Thoracic aorta (tissue), 2 donors: ENCODE measurements around the gene C5AR2. TPM values are rescaled to one million over a fixed set of nuclear protein-coding genes. Genes with fewer than 3 reads are reported as not detected.

ENCODE experiments used
- ATAC-seq: fragments of 150-250 bp; one replicate; pipeline ENCODE4 v1.8.0; 2017; ENCODE audit warnings: low read depth; ENCODE audit not compliant: insufficient number of reproducible peaks, low FRiP score
- DNase-seq: peaks from one replicate; pipeline ENCODE4 v3.0.0-alpha.2; 2020; ENCODE audit warnings: low spot score
- H3K27ac ChIP-seq, 2 donors: fragments of 200-600 bp; sonication (generic); 1 replicate in 1 of 2; 2 replicates in 1 of 2; pipeline ENCODE4 v1.5.1; 2016; ENCODE audit warnings: mild to moderate bottlenecking in 2 of 2, moderate library complexity in 2 of 2
- H3K27me3 ChIP-seq: fragments of 200-600 bp; sonication (generic); replicated peaks from 2 replicates; pipeline ENCODE4 v1.6.0; 2016; ENCODE audit warnings: mild to moderate bottlenecking; ENCODE audit not compliant: insufficient read depth
- H3K36me3 ChIP-seq: fragments of 200-600 bp; sonication (generic); one replicate; pipeline ENCODE4 v1.5.1; 2016
- H3K4me1 ChIP-seq, 2 donors: fragments of 200-600 bp; sonication (generic); 1 replicate in 1 of 2; 2 replicates in 1 of 2; pipeline versions ENCODE4 v1.5.1 to v1.6.0; 2016; ENCODE audit warnings: low read depth in 2 of 2, mild to moderate bottlenecking in 1 of 2; ENCODE audit not compliant: control insufficient read depth in 1 of 2
- H3K4me3 ChIP-seq: fragments of 200-600 bp; sonication (generic); 2 replicates; pipeline ENCODE4 v1.5.1; 2016; ENCODE audit warnings: mild to moderate bottlenecking
- H3K9me3 ChIP-seq: fragments of 200-600 bp; sonication (generic); 2 replicates; pipeline ENCODE4 v1.5.1; 2016
- CTCF ChIP-seq: fragments of 200-600 bp; sonication (generic); IDR thresholded peaks from one replicate; pipeline ENCODE4 v1.5.1; 2019; ENCODE audit warnings: antibody characterized with exemption
- total RNA-seq, 2 donors: library from RNA; depleted of rRNA; stranded (reverse); fragments of >200 nt; gene quantifications; one replicate each; pipeline versions ENCODE4 v1.1.0 to v1.2.3, GENCODE V29; 2016

The C5AR2 gene
- total RNA-seq, 2 donors from 2014 or later = 10.3 to 25.7 TPM

- Histone ChIP-seq H3K4me3 (no peak overlapping the region), H3K27me3 (no peaks in the 10 kb centered on the region), H3K27ac (no peak overlapping the region), H3K36me3 (peaks cover 68% of the 10 kb centered on the region), H3K4me1 (no peaks in the 10 kb centered on the region), H3K9me3 (no peaks in the 10 kb centered on the region)
- ATAC-seq (no peak), DNase-seq (no peak)
- TF ChIP-seq CTCF = no peak
Measured at GRCh38 chr19:47376589-47377144, 44.7 kb downstream of the C5AR2 start.

GRCh38 chr19:47377208-47377701, 45.3 kb downstream of the C5AR2 start:
- H3K4me3 ChIP-seq = no peak overlapping the region
- no peaks in the 10 kb centered on the region for H3K27me3 ChIP-seq
- ATAC-seq = no peak
- DNase-seq = no peak
- H3K36me3 ChIP-seq = peaks cover 72% of the 10 kb centered on the region
- TF ChIP-seq CTCF = no peak
- H3K4me1 ChIP-seq = no peaks in the 10 kb centered on the region
- H3K27ac ChIP-seq = no peak overlapping the region
- no peaks in the 10 kb centered on the region for H3K9me3 ChIP-seq

GRCh38 chr19:47377801-47378200, 45.8 kb downstream of the C5AR2 start:
- H3K4me3 ChIP-seq = no peak overlapping the region
- TF ChIP-seq CTCF = no peak
- ATAC-seq (no peak), DNase-seq (no peak)
- H3K36me3 ChIP-seq = peaks cover 69% of the 10 kb centered on the region
- H3K27ac ChIP-seq = no peak overlapping the region
- no peaks in the 10 kb centered on the region for H3K9me3 ChIP-seq
- H3K4me1 ChIP-seq = no peaks in the 10 kb centered on the region
- no peaks in the 10 kb centered on the region for H3K27me3 ChIP-seq

GRCh38 chr19:47378246-47378645, 46.3 kb downstream of the C5AR2 start:
- no peak for ATAC-seq
- Histone ChIP-seq H3K27me3 (no peaks in the 10 kb centered on the region), H3K9me3 (no peaks in the 10 kb centered on the region), H3K4me3 (no peak overlapping the region), H3K27ac (no peak overlapping the region), H3K4me1 (no peaks in the 10 kb centered on the region), H3K36me3 (peaks cover 65% of the 10 kb centered on the region)
- TF ChIP-seq CTCF = no peak
- DNase-seq = no peak

GRCh38 chr19:47379381-47379938, 47.5 kb downstream of the C5AR2 start:
- Histone ChIP-seq H3K27ac (no peak overlapping the region), H3K4me1 (no peaks in the 10 kb centered on the region), H3K4me3 (no peak overlapping the region), H3K9me3 (no peaks in the 10 kb centered on the region), H3K36me3 (peaks cover 55% of the 10 kb centered on the region), H3K27me3 (no peaks in the 10 kb centered on the region)
- no peak for TF ChIP-seq CTCF
- ATAC-seq = no peak
- no peak for DNase-seq
